HUES6 (cell line): ENCODE results near the gene RAE1.
"Not testable (repeated sequence)": the region's sequence is repeated elsewhere in the genome, so short reads cannot be mapped to it uniquely, and the experiment has no call there.

Experiments used
- H3K27ac ChIP-seq: 2 replicates; pipeline ENCODE4 v1.7.0; 2013; ENCODE audit warnings: low read depth, mild to moderate bottlenecking, low read length, inconsistent platforms
- H3K27me3 ChIP-seq: 2 replicates; pipeline ENCODE4 v1.6.1; 2013; ENCODE audit warnings: low read length; ENCODE audit not compliant: control insufficient read depth, insufficient read depth
- H3K36me3 ChIP-seq: 2 replicates; pipeline ENCODE4 v1.6.1; 2013; ENCODE audit warnings: low read length; ENCODE audit not compliant: control insufficient read depth, insufficient read depth
- H3K4me1 ChIP-seq: 2 replicates; pipeline ENCODE4 v1.6.1; 2013; ENCODE audit warnings: low read length; ENCODE audit not compliant: control insufficient read depth, insufficient read depth
- H3K4me3 ChIP-seq: 2 replicates; pipeline ENCODE4 v1.5.1; 2013; ENCODE audit warnings: low read depth, low read length
- H3K9ac ChIP-seq: one replicate; pipeline ENCODE4 v1.6.1; 2013; ENCODE audit warnings: mild to moderate bottlenecking, low read length
- H3K9me3 ChIP-seq: 2 replicates; pipeline ENCODE4 v1.6.1; 2013; ENCODE audit warnings: low read depth, low read length; ENCODE audit not compliant: control insufficient read depth, insufficient read depth

RAE1 gene

GRCh38 chr20:57411406-57412283 lies 60.6 kb downstream of the RAE1 start:
- H3K27me3 ChIP-seq, result no peaks in the 10 kb centered on the region
- peaks cover 8% of the 10 kb centered on the region; the same call in 1 of the 2 replicates for H3K4me1 ChIP-seq
- no peak overlapping the region for H3K4me3 ChIP-seq
- no peak overlapping the region for H3K27ac ChIP-seq
- no peaks in the 10 kb centered on the region for H3K9me3 ChIP-seq
- H3K9ac ChIP-seq, result no peak overlapping the region
- peaks cover 29% of the 10 kb centered on the region for H3K36me3 ChIP-seq

DNA sequence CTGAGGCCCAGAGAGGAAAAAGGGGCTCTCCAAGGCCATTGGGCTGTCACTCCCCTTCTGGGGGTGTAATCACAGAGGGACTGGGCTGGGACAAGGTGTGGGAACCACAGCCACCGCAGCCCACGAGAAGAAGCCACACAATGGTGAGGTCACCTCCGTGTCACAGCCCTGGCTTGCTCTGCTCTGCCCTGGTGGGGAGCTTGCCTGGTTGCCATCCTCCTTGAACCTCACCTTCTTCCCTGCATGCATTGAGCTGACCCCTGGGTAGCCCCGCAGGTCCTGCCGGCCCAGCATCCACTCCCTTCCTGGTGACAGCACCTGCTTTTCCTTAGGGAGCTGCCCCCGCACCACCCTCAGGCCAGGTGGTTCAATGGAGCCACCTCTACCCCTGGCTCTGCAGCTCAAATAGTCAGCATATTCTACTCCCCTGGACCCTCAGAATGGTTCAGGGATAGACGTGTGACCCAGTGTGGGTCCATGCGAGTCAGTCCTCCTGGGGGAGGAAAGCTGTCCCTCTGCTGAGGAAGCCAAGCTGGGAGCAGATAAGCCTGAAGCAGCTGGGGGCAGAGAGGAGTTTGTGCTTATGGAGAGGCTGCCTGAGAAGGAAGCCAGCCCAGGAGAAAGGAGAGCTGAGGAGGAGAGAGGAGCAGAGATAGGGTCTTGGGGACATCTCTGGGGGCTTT lies 61.4 kb downstream of the RAE1 start:
- Histone ChIP-seq H3K9ac (no peak overlapping the region), H3K27ac (no peak overlapping the region), H3K9me3 (no peaks in the 10 kb centered on the region), H3K27me3 (no peaks in the 10 kb centered on the region), H3K4me3 (no peak overlapping the region), H3K4me1 (peaks cover 8% of the 10 kb centered on the region; the same call in 1 of the 2 replicates), H3K36me3 (peaks cover 21% of the 10 kb centered on the region)

- H3K36me3 ChIP-seq, result peaks cover 6% of the 10 kb centered on the region
- H3K4me3 ChIP-seq, result no peak overlapping the region
- no peak overlapping the region for H3K27ac ChIP-seq
- no peaks in the 10 kb centered on the region for H3K27me3 ChIP-seq
- H3K9ac ChIP-seq, result no peak overlapping the region
- no peaks in the 10 kb centered on the region for H3K9me3 ChIP-seq
- peaks cover 8% of the 10 kb centered on the region; the same call in 1 of the 2 replicates for H3K4me1 ChIP-seq
Measured at GRCh38 chr20:57413986-57414385, 62.9 kb downstream of the RAE1 start.

DNA sequence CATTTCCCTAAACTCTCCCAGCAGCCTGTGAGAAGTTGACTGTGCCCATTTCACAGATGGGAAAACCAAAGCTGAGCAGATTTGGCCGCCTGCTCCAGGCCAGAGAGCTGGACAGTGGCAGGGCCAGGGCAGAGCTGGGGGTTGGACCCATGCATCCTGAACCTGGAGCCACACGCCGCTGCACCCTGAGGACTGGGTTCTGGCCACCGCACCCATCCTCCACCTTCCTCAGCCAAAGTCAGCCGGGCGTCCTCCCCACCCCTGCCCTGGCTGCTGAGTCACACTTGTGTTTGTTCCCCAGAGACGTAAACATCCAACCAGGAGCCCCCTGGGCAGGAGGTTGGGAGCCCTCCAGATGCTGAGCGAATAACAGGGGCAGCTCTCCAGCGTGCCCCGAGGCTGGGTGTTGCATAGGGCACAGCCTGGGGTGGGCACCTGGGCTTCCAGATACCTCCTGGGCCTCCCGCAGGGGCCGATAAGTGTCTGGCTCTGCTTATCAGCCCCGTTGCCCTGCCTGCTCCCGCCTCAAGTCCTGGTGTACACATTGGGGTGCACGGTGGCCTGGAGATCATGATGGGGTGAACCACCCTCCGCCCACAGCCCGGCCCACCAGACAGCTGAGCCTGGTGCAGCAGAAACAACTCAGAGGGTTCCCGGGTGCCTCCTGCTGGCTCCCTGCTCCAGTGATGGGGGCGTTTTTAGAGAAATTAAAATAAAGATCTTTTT lies 64.0 kb downstream of the RAE1 start:
- peaks cover 3% of the 10 kb centered on the region; the same call in 1 of the 2 replicates for H3K4me1 ChIP-seq
- H3K9ac ChIP-seq, result no peak overlapping the region
- no peak overlapping the region for H3K27ac ChIP-seq
- no peaks in the 10 kb centered on the region for H3K9me3 ChIP-seq
- H3K27me3 ChIP-seq, result no peaks in the 10 kb centered on the region
- no peaks in the 10 kb centered on the region for H3K36me3 ChIP-seq
- H3K4me3 ChIP-seq, result no peak overlapping the region

DNA sequence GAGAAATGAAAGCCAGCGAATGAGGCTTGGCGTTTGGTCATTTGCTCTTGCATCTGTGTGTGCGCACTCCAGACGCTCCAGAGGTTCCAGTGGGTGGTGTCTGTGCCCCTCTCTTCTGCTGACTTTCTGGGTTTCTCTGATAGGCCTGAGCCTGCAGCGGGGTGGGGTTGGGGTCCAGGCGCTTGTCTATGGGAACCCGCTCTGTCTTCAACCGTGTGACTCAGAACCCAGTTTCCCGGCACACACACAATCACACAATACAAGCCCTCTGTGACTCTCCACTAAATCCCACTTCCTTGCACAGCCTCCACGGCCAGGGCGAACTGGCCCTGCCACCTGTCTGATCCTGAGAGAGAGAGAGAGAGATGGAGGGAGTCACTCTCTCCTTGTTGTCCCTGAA lies 64.7 kb downstream of the RAE1 start:
- Histone ChIP-seq H3K27me3 (no peaks in the 10 kb centered on the region), H3K9me3 (no peaks in the 10 kb centered on the region), H3K4me1 (no peaks in the 10 kb centered on the region), H3K4me3 (no peak overlapping the region), H3K36me3 (no peaks in the 10 kb centered on the region), H3K27ac (no peak overlapping the region), H3K9ac (no peak overlapping the region)

DNA sequence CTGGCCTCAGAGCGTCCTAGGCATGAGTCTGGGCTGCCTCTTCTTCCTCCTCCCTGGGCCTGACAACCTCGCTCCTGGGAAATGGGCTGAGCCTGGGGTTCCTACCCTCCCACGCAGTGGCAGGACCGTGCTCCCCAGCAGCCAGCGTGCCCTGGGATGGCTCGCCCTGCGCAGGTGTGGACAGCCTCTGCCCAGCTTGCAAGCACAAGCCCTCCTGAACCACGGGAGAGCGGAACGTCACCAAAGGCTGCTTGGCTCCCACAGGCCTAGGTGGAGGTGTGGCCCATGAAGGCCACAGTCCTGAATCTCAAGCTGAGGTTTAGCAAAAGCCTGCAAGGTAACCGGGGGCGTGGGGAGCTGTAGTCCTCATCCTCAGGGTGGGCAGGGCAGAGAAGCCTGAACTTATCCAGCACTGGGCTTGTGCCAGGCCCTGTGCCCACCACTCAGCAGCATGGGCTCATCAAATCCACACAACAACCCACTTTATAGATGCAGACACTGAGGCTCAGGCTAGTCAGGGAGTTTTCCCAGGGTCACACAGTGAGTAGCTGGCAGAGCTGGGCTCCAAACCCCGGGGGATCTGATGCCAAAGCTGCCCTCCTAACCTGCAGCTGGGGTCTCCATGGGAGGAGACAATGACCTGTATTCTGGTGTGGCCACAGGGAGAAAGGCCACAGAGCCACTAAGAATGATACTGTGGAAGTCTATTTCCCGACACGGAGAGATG lies 65.4 kb downstream of the RAE1 start:
- Histone ChIP-seq H3K4me3 (no peak overlapping the region), H3K9me3 (no peaks in the 10 kb centered on the region), H3K36me3 (no peaks in the 10 kb centered on the region), H3K9ac (no peak overlapping the region), H3K27ac (no peak overlapping the region), H3K27me3 (no peaks in the 10 kb centered on the region), H3K4me1 (no peaks in the 10 kb centered on the region)

GRCh38 chr20:57417051-57417689 lies 66.1 kb downstream of the RAE1 start:
- Histone ChIP-seq H3K9me3 (no peaks in the 10 kb centered on the region), H3K36me3 (no peaks in the 10 kb centered on the region), H3K9ac (no peak overlapping the region), H3K4me1 (no peaks in the 10 kb centered on the region), H3K27me3 (no peaks in the 10 kb centered on the region), H3K4me3 (no peak overlapping the region), H3K27ac (no peak overlapping the region)

DNA sequence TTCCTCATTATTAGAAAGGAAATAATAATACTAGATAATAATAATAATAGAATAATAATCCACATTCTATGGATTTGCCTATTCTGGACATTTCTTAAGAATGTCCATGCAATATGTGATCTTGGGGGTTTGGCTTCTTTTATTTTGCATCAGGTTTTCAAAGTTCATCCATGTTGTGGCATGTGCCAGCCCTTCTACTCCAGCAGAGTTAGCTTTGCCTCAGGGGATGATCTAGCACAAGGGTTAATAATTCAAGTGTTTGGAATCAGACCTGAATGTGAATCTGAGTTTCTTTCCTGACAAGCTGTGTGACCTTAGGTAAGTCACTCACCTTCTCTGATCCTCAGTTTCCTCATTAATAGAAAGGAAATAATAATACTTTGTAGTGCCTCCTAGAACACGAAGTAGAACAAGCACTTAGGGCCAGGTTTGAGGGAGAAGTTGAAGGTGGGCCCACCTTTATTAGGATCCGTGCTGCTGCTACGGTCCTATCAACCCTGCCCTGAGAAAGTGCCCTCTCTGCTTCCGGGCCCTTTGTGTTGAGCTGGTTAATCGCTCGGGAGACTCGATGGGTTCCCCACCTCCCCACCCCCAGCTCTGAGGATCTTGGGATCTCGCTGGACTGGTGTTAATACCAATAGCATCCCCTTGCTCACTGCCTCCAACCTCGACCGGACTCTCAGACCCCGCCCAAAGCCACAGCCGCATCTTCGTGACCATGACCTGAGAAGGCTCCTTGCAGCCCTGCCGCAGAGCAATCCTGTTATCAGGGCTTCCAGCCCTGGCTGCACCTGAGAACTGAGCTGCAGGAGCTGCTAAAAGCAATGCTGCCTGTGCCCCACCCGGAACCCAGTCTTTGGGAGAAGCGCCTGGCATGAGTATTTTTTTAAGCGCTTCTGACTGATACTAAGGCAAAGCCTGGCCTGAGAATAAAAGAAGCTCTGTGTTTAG lies 67.0 kb downstream of the RAE1 start:
- Histone ChIP-seq H3K27me3 (no peaks in the 10 kb centered on the region), H3K9ac (no peak overlapping the region), H3K4me3 (no peak overlapping the region), H3K36me3 (no peaks in the 10 kb centered on the region), H3K4me1 (no peaks in the 10 kb centered on the region), H3K9me3 (no peaks in the 10 kb centered on the region), H3K27ac (no peak overlapping the region)

DNA sequence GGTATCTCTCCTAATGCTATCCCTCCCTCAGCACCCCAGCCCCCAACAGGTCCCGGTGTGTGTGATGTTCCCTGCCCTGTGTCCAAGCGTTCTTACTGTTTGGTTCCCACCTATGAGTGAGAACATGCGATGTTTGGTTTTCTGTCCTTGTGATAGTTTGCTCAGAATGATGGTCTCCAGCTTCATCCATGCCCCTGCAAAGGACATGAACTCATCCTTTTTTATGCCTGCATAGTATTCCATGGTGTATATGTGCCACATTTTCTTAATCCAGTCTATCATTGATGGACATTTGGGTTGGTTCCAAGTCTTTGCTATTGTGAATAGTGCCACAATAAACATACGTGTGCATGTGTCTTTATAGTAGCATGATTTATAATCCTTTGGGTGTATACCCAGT lies 68.4 kb downstream of the RAE1 start:
- not testable (repeated sequence) for H3K9me3 ChIP-seq, H3K9ac ChIP-seq, H3K4me3 ChIP-seq, H3K36me3 ChIP-seq, H3K4me1 ChIP-seq, H3K27ac ChIP-seq, H3K27me3 ChIP-seq
